WI38 (cell line): ENCODE data around the gene LRP8.
"Not testable (repeated sequence)": the region's sequence is repeated elsewhere in the genome, so short reads cannot be mapped to it uniquely, and the experiment has no call there.

ENCODE experiments used
- H3K4me3 ChIP-seq: 2 replicates; pipeline ENCODE4 v1.5.1; 2011; ENCODE audit warnings: low read depth, mild to moderate bottlenecking, control low read depth, low read length
- TF ChIP-seq, protein P1 (sequence below): IDR thresholded peaks from 2 replicates; pipeline ENCODE4 v1.5.1; 2012; ENCODE audit warnings: low read depth, mild to moderate bottlenecking, control low read depth, low read length

The LRP8 gene

DNA sequence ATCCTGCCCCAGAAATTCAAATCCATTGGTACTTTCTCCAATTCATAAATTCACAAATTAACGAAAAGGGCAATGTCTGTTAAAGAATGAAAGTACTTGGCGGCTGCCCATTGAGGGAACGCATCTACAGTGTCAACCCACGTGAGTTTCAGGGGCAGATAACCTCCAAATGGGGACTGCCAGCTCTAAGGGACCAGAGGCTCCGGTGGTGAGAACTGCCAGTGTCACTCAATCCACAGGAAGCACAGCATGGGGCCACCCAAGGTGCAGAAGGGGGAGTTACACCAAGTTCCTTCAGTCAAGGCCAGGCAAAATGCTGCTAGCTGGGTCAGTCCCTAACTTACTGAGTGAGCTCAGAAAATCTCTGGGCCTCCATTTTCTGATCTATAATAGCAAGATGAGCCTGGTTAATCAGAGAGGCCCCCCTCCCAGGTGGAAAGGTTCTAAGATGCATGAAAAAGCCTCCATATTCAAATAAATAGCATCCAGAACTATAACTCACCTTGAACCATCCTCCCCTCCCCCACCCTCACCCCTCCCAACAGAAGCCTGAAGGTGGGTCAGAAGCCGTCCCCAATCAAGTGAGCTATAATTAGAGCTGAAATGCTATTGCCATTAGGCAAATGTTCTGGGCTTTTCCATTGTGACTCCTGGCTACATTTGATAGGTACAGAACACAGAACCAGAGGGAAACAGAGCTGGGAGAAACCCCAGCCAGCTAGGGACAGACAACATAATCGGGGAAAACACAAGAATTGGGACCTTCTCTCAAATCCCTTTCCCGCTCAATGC lies 41.7 kb downstream of the LRP8 start:
- H3K4me3 ChIP-seq = no peak overlapping the region

DNA sequence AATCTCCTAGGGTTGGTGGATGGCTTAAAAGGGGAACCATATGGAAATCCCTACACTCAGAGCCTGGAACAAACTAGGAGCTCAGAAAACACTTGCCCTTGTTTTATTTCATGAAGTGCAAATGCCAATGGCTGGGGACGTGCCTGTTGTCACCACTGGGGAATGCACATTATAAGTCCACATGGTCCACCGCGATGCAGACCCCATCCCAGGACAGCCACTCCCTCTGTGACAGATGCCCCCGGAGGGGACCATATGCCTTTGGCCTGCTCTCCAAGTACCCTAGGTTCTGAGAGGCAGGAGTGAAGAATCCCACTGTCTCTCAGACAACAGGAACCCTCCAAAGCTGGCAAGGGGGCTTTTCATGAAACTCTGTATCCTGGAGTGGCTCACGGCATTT lies 42.3 kb downstream of the LRP8 start:
- TF ChIP-seq, protein P1, sequence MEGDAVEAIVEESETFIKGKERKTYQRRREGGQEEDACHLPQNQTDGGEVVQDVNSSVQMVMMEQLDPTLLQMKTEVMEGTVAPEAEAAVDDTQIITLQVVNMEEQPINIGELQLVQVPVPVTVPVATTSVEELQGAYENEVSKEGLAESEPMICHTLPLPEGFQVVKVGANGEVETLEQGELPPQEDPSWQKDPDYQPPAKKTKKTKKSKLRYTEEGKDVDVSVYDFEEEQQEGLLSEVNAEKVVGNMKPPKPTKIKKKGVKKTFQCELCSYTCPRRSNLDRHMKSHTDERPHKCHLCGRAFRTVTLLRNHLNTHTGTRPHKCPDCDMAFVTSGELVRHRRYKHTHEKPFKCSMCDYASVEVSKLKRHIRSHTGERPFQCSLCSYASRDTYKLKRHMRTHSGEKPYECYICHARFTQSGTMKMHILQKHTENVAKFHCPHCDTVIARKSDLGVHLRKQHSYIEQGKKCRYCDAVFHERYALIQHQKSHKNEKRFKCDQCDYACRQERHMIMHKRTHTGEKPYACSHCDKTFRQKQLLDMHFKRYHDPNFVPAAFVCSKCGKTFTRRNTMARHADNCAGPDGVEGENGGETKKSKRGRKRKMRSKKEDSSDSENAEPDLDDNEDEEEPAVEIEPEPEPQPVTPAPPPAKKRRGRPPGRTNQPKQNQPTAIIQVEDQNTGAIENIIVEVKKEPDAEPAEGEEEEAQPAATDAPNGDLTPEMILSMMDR = no peak
- H3K4me3 ChIP-seq = no peak overlapping the region

More for the DNA sequence above, 41.7 kb downstream of the LRP8 start:
- TF ChIP-seq, protein P1 = no peak

DNA sequence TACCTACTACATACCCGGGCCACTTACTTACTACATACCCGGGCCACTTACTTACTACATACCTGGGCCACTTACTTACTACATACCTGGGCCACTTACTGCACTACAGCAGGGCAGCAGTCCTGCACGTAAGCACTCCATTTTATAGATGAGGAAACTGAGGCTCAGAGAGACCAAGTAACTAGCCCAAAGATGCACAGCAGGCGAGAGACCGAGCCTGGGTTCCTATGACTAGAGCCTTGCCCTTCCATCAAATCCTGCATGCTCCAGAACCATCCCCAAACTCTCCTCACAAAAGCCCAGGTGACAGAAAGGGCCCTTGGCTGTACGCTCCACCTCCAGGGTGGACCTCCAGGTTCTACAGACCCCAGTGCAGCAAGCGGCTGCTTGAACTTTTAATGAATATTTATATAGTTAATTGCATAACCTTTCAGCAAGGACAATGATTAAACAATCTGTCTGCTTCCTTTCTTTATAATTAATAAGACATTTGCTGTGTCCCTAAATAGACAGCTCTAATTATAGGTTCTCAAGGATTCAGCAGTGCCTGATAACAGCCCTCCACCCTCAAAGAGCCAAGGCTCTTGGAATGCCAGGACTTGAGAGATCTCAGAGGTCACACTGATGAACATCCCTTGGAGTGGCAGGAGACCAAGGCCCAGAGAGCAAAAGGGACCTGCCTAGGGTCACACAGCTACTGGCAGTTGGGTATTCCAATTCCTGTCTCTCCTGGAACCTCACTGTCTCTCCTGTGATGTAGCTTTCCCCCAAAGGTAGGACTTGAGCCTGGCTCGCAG lies 43.4 kb downstream of the LRP8 start:
- TF ChIP-seq, protein P1 = no peak
- no peak overlapping the region for H3K4me3 ChIP-seq

DNA sequence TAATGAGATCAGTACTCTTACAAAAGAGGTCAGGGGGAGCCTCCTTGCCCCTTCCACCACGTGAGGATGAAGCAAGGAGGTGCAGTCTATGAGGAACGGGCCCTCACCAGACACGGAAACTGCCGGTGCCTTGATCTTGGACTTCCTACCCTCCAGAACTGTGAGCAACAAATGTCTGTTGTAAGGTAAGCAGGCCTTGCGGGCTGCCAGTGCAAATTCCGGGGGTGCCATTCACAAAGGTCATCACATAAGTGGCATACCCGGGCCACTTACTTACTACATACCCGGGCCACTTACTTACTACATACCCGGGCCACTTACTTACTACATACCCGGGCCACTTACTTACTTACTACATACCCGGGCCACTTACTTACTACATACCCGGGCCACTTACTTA lies 44.7 kb downstream of the LRP8 start:
- not testable (repeated sequence) for H3K4me3 ChIP-seq

DNA sequence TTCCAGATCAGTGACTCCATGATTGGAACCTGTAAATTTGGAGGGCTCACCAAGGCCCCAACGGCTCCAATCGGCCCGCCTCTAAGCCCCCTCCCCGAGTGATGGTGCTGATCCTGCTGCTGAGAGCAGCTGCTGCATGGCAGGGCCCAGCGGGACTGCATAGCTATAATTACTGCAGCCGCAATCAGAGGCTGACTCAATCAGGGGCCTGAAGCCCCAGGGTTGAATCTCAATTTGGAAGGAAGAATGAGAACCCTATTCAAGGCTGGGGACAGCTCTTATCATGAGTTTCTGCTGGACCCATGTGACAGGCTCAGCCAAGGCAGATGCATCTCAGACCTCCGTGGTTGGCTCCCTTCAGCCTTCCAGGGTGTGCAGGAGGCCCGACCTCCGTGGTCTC lies 46.7 kb downstream of the LRP8 start:
- TF ChIP-seq, protein P1 = no peak
- no peak overlapping the region for H3K4me3 ChIP-seq

DNA sequence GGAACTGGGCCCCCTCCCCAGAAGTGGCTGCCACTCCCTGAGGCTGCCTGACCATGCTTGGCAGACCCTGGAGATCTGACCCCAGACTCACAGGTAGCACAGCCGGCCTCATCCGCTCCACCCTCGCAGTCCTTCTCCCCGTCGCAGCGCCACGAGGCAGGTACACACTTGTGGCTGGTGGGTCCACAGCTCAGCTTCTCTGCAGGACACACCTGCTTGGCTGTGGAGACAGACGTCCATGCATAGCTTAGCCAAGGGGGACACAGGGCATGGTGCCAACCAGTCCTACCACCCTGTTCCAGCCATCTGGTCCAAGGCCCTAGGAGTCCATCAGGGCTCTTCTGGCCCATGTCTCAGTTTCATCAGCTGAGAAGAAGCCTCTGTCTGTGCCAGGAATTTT lies 47.4 kb downstream of the LRP8 start:
- TF ChIP-seq, protein P1 = no peak
- H3K4me3 ChIP-seq = no peak overlapping the region

DNA sequence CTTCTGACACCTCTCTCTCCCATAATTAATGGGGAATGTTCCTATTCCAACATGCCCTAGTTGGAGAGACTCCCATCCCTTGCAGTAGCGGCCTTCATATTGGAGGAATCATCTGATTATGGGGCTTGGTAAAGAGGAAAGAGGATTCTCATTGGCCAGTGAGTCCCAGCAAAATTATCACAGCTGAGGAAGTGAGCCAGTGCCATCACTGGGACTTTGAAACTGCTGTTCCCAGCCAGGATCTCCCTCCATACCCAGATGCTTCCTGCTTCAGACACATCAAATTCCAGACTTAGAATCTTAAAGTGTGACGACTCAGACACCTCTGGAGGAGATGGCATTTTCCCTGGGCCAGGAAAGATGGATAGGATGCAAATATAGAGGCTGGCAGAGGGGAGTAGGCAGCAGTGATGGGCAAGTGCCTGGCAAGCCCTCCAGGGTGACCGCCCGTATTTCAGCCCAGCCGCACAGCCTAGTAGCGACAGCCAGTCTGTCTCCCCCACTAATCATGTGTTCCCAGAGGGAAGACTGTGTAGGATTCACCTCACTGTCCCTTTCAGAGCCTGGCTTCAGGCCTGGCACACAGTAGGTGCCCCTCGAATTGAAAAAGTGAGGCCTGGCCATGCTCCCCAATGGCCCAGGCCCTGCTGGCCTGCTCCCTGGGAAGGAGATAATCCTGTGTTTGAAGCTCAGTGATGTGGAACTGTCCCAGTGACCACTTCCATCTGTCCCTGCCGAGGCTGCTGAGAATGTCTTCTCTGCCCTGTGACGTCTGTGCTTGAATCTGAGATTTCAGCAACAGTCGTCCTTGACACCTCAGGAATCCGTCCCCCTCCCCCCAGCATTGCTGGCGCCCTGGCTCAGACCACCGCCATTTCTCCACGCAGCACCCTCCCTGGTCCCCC lies 48.3 kb downstream of the LRP8 start:
- TF ChIP-seq, protein P1 = no peak
- H3K4me3 ChIP-seq = no peak overlapping the region
